Bone marrow (tissue), 2 donors: Measurements from ENCODE around the gene KNCN.
A peak's percentile ranks its signal among the peaks of the same experiment; 100 is the strongest.

ENCODE experiments used
- DNase-seq, 2 donors: peaks; one replicate each; lab custom pipeline; 2025; lab: John Stamatoyannopoulos, UW

KNCN gene

GRCh38 chr1:46568461-46568891 lies 17.0 kb upstream of the KNCN start:
- no peak for DNase-seq

- no peak for DNase-seq
Observed at GRCh38 chr1:46563341-46563740, 11.9 kb upstream of the KNCN start.

GRCh38 chr1:46562498-46562897 lies 11.1 kb upstream of the KNCN start:
- DNase-seq: no peak

GRCh38 chr1:46558966-46559365 lies 7.5 kb upstream of the KNCN start:
- no peak for DNase-seq

- DNase-seq: no peak
Observed at GRCh38 chr1:46558141-46558963, 6.9 kb upstream of the KNCN start.

GRCh38 chr1:46557403-46557802 lies 6.0 kb upstream of the KNCN start:
- no peak for DNase-seq

- peak in 1 of 2 donors; percentile 28 for DNase-seq
Observed at GRCh38 chr1:46556822-46557221, 5.4 kb upstream of the KNCN start.

GRCh38 chr1:46555826-46556619 lies 4.6 kb upstream of the KNCN start:
- no peak for DNase-seq

- DNase-seq: no peak
Observed at GRCh38 chr1:46554597-46555381, 3.3 kb upstream of the KNCN start.

GRCh38 chr1:46554236-46554596 lies 2.8 kb upstream of the KNCN start:
- no peak for DNase-seq

GRCh38 chr1:46553506-46553905 lies 2.1 kb upstream of the KNCN start:
- no peak for DNase-seq

GRCh38 chr1:46552357-46553237 lies 1.1 kb upstream of the KNCN start:
- DNase-seq: no peak

- DNase-seq: no peak
Observed at GRCh38 chr1:46550751-46551231, 656 bp downstream of the KNCN start.

- no peak for DNase-seq
Observed at GRCh38 chr1:46549697-46550681, 1.5 kb downstream of the KNCN start.

- peak in 1 of 2 donors; percentile 30 for DNase-seq
Observed at GRCh38 chr1:46547481-46548383, 3.7 kb downstream of the KNCN start.

- DNase-seq: no peak
Observed at GRCh38 chr1:46546210-46546609, 5.2 kb downstream of the KNCN start.

GRCh38 chr1:46545784-46546183 lies 5.7 kb downstream of the KNCN start:
- DNase-seq: no peak

- no peak for DNase-seq
Observed at GRCh38 chr1:46544561-46545240, 6.7 kb downstream of the KNCN start.
